HG03571 (cell line): ENCODE measurements around the gene SAFB.

Source experiments
- ATAC-seq: cut with Tn5 transposase; IDR thresholded peaks from one replicate; pipeline ENCODE4 v1.9.1; 2021; ENCODE audit not compliant: unreplicated experiment

Gene SAFB

GRCh38 chr19:5624741-5625278, 1.9 kb downstream of the SAFB start:
- no peak for ATAC-seq

- ATAC-seq: no peak
Measured at GRCh38 chr19:5625641-5626040, 2.8 kb downstream of the SAFB start.

- no peak for ATAC-seq
Measured at GRCh38 chr19:5627395-5627904, 4.6 kb downstream of the SAFB start.

GRCh38 chr19:5628461-5628860, 5.6 kb downstream of the SAFB start:
- ATAC-seq: no peak

GRCh38 chr19:5628919-5629481, 6.1 kb downstream of the SAFB start:
- ATAC-seq: no peak

GRCh38 chr19:5631567-5632240, 8.8 kb downstream of the SAFB start:
- no peak for ATAC-seq

GRCh38 chr19:5632241-5632612, 9.3 kb downstream of the SAFB start:
- ATAC-seq: no peak

GRCh38 chr19:5632657-5633056, 9.8 kb downstream of the SAFB start:
- no peak for ATAC-seq

- no peak for ATAC-seq
Measured at GRCh38 chr19:5635427-5635826, 12.5 kb downstream of the SAFB start.

- ATAC-seq: no peak
Measured at GRCh38 chr19:5637971-5638370, 15.1 kb downstream of the SAFB start.

- ATAC-seq: no peak
Measured at GRCh38 chr19:5641171-5641570, 18.3 kb downstream of the SAFB start.

GRCh38 chr19:5642204-5642603, 19.3 kb downstream of the SAFB start:
- ATAC-seq: no peak

GRCh38 chr19:5643060-5643459, 20.2 kb downstream of the SAFB start:
- ATAC-seq: no peak

- ATAC-seq: no peak
Measured at GRCh38 chr19:5644037-5644436, 21.2 kb downstream of the SAFB start.

GRCh38 chr19:5645409-5645808, 22.5 kb downstream of the SAFB start:
- no peak for ATAC-seq

GRCh38 chr19:5646703-5647102, 23.8 kb downstream of the SAFB start:
- ATAC-seq: no peak

- no peak for ATAC-seq
Measured at GRCh38 chr19:5648464-5648863, 25.6 kb downstream of the SAFB start.

- no peak for ATAC-seq
Measured at GRCh38 chr19:5651361-5651760, 28.5 kb downstream of the SAFB start.

- ATAC-seq: no peak
Measured at GRCh38 chr19:5652261-5652660, 29.4 kb downstream of the SAFB start.

GRCh38 chr19:5654931-5655330, 32.0 kb downstream of the SAFB start:
- no peak for ATAC-seq

- ATAC-seq: no peak
Measured at GRCh38 chr19:5655412-5655811, 32.5 kb downstream of the SAFB start.

GRCh38 chr19:5661483-5661882, 38.6 kb downstream of the SAFB start:
- no peak for ATAC-seq

GRCh38 chr19:5663904-5664303, 41.0 kb downstream of the SAFB start:
- no peak for ATAC-seq
